IMR-90 (cell line): Measurements from ENCODE around the gene MTA3. TPM values are rescaled to one million over a fixed set of nuclear protein-coding genes. Genes with fewer than 3 reads are reported as not detected.

ENCODE experiments used
- ATAC-seq: fragments of 200-7000 bp; cut with Tn5 transposase; 2 replicates; pipeline ENCODE4 v1.9.1; 2020; ENCODE audit warnings: low read depth, mild to moderate bottlenecking, moderate library complexity
- BruUV-seq: library from RNA; stranded (reverse); fragments of 400-500 nt; replicated peaks from 2 replicates; lab custom pipeline; 2021; lab: Mats Ljungman, UMichigan
- CTCF ChIA-PET: fragments of 300-600 bp; formaldehyde crosslinking; extraction: SDS; loops from one replicate; lab custom pipeline; 2021; ENCODE audit warnings: antibody characterized with exemption; lab: Yijun Ruan, JAX
- POLR2A ChIA-PET: fragments of 300-600 bp; sonication (Branson Sonifier 250); formaldehyde crosslinking; loops from one replicate; lab custom pipeline; 2022; ENCODE audit warnings: antibody characterized with exemption; ENCODE audit not compliant: unreplicated experiment; lab: Charles Lee
- DNase-seq: peaks from one replicate; pipeline ENCODE4 v3.0.0; 2013
- H2AFZ ChIP-seq: replicated peaks from 2 replicates; pipeline ENCODE3; 2013; ENCODE audit warnings: low read length, mild to moderate bottlenecking; ENCODE audit not compliant: poor library complexity
- H2AK5ac ChIP-seq: 2 replicates; pipeline ENCODE4 v1.6.1; 2013; ENCODE audit warnings: low read depth, low read length, inconsistent platforms
- H2AK9ac ChIP-seq: replicated peaks from 2 replicates; pipeline ENCODE3; 2013; ENCODE audit warnings: mild to moderate bottlenecking, low read depth, low read length, moderate library complexity; ENCODE audit not compliant: poor library complexity
- H2BK120ac ChIP-seq: 2 replicates; pipeline ENCODE4 v1.6.1; 2013; ENCODE audit warnings: low read depth, low read length, inconsistent platforms
- H2BK15ac ChIP-seq: 3 replicates; pipeline ENCODE4 v1.6.1; 2013; ENCODE audit warnings: low read depth, low read length, inconsistent platforms
- H2BK20ac ChIP-seq: 2 replicates; pipeline ENCODE4 v1.6.1; 2013; ENCODE audit warnings: low read depth, mild to moderate bottlenecking, inconsistent platforms, low read length, moderate library complexity
- H2BK5ac ChIP-seq: 2 replicates; pipeline ENCODE4 v1.6.1; 2013; ENCODE audit warnings: mild to moderate bottlenecking, low read depth, low read length, inconsistent platforms; ENCODE audit not compliant: poor library complexity, severe bottlenecking
- H3K14ac ChIP-seq: replicated peaks from 2 replicates; pipeline ENCODE4 v1.6.1; 2013; ENCODE audit warnings: low read depth, low read length, inconsistent platforms
- H3K18ac ChIP-seq: 2 replicates; pipeline ENCODE4 v1.6.1; 2013; ENCODE audit warnings: low read depth, low read length, control low read depth
- H3K23ac ChIP-seq: 2 replicates; pipeline ENCODE4 v1.6.1; 2013; ENCODE audit warnings: low read depth, low read length, inconsistent platforms
- H3K27ac ChIP-seq: 2 replicates; pipeline ENCODE4 v1.5.1; 2013; ENCODE audit warnings: mild to moderate bottlenecking, control low read depth, low read length; ENCODE audit not compliant: insufficient read depth
- H3K27me3 ChIP-seq: 2 replicates; pipeline ENCODE4 v1.6.1; 2013; ENCODE audit warnings: low read length; ENCODE audit not compliant: control insufficient read depth, insufficient read depth
- H3K36me3 ChIP-seq: 2 replicates; pipeline ENCODE4 v1.6.1; 2013; ENCODE audit warnings: low read length, mixed read lengths; ENCODE audit not compliant: control insufficient read depth, insufficient read depth
- H3K4ac ChIP-seq: 2 replicates; pipeline ENCODE4 v1.6.1; 2013; ENCODE audit warnings: low read depth, low read length, inconsistent platforms
- H3K4me1 ChIP-seq: 2 replicates; pipeline ENCODE4 v1.6.1; 2013; ENCODE audit warnings: low read length, mixed read lengths; ENCODE audit not compliant: control insufficient read depth, insufficient read depth
- H3K4me2 ChIP-seq: 2 replicates; pipeline ENCODE4 v1.6.1; 2013; ENCODE audit warnings: low read depth, mild to moderate bottlenecking, control low read depth, low read length, moderate library complexity
- H3K4me3 ChIP-seq: 2 replicates; pipeline ENCODE4 v1.5.1; 2013; ENCODE audit warnings: low read depth, mild to moderate bottlenecking, control low read depth, low read length, moderate library complexity; ENCODE audit not compliant: insufficient read depth
- H3K56ac ChIP-seq: 2 replicates; pipeline ENCODE4 v1.6.1; 2013; ENCODE audit warnings: low read length, inconsistent platforms; ENCODE audit not compliant: insufficient read depth; ENCODE audit errors: extremely low read depth
- H3K79me1 ChIP-seq, 2 experiments: 2 replicates each; pipeline ENCODE4 v1.6.1; 2013; ENCODE audit warnings: low read length in 2 of 2, inconsistent platforms in 1 of 2, low read depth in 1 of 2
- H3K9ac ChIP-seq: 2 replicates; pipeline ENCODE4 v1.6.1; 2013; ENCODE audit warnings: low read depth, low read length, control low read depth
- H3K9me1 ChIP-seq: 2 replicates; pipeline ENCODE4 v1.6.1; 2013; ENCODE audit warnings: low read length, inconsistent platforms; ENCODE audit not compliant: insufficient read depth
- H3K9me3 ChIP-seq: 2 replicates; pipeline ENCODE4 v1.6.1; 2013; ENCODE audit warnings: low read length; ENCODE audit not compliant: control insufficient read depth, insufficient read depth
- H4K20me1 ChIP-seq: 2 replicates; pipeline ENCODE4 v1.6.1; 2013; ENCODE audit warnings: low read length, inconsistent platforms; ENCODE audit not compliant: insufficient read depth
- H4K5ac ChIP-seq: 2 replicates; pipeline ENCODE4 v1.6.1; 2013; ENCODE audit warnings: mild to moderate bottlenecking, low read depth, low read length, control low read depth
- H4K8ac ChIP-seq, 2 experiments: 2 replicates each; pipeline ENCODE4 v1.6.1; 2013; ENCODE audit warnings: low read depth in 2 of 2, low read length in 2 of 2, control low read depth in 1 of 2, inconsistent platforms in 1 of 2
- H4K91ac ChIP-seq: 2 replicates; pipeline ENCODE4 v1.6.1; 2013; ENCODE audit warnings: low read depth, low read length, inconsistent platforms; ENCODE audit not compliant: insufficient read depth
- BHLHE40 ChIP-seq: fragments of 150-350 bp; IDR thresholded peaks from 2 replicates; pipeline ENCODE4 v1.6.1; 2016; ENCODE audit warnings: mild to moderate bottlenecking, low read depth, low read length
- CEBPB ChIP-seq: IDR thresholded peaks from 2 replicates; pipeline ENCODE4 v1.6.1; 2012; ENCODE audit warnings: low read depth, low read length, improper control_type of control experiment
- FOS ChIP-seq: fragments of 150-350 bp; IDR thresholded peaks from 2 replicates; pipeline ENCODE4 v1.6.1; 2016; ENCODE audit warnings: low read depth, low read length
- MAZ ChIP-seq: IDR thresholded peaks from 2 replicates; pipeline ENCODE4 v1.6.1; 2012; ENCODE audit warnings: low read depth, mild to moderate bottlenecking, low read length, improper control_type of control experiment, moderate library complexity, borderline replicate concordance
- SMC3 ChIP-seq: fragments of 150-350 bp; IDR thresholded peaks from 2 replicates; pipeline ENCODE4 v1.6.1; 2016; ENCODE audit warnings: low read depth, mild to moderate bottlenecking, antibody characterized with exemption, low read length, moderate library complexity
- USF2 ChIP-seq: fragments of 150-350 bp; IDR thresholded peaks from 2 replicates; pipeline ENCODE4 v1.6.1; 2017; ENCODE audit warnings: mild to moderate bottlenecking, antibody characterized with exemption, low read length, low read depth
- WGBS, 2 experiments: methylation state at CpG; one replicate each; pipeline versions ENCODE4 v1.1.5 to v1.1.7; 2013; ENCODE audit warnings: missing lambda C conversion rate in 2 of 2; ENCODE audit not compliant: insufficient read length in 1 of 2; ENCODE audit errors: extremely low coverage in 2 of 2; 5-methylcytosine and 5-hydroxymethylcytosine counted together
- dilution Hi-C: fragments of 300-500 bp; cut with HindIII; formaldehyde crosslinking; loops from one replicate; pipeline ENCODE4 v1.14.3; 2018; ENCODE audit warnings: low sequenced_read_pairs; ENCODE audit not compliant: unreplicated experiment
- in situ Hi-C: fragments of 300-500 bp; cut with MboI; formaldehyde crosslinking; loops from 3 replicates; pipeline ENCODE4 v1.14.3; 2019; ENCODE audit warnings: low sequenced_read_pairs, inconsistent platforms, mixed read lengths
- intact Hi-C: fragments of 100-400 bp; cut with micrococcal nuclease; formaldehyde crosslinking; loops from 2 replicates; pipeline ENCODE4 v1.10.0; 2022
- polyA plus RNA-seq, 3 experiments: library from polyadenylated mRNA; depleted of rRNA; stranded (reverse); fragments of >200 nt; gene quantifications; 2 replicates each; pipeline ENCODE4 v1.2.3, GENCODE V29; 2012; ENCODE audit warnings: low replicate concordance in 1 of 3
- total RNA-seq: library from RNA; depleted of rRNA; stranded (reverse); fragments of >200 nt; gene quantifications from 2 replicates; pipeline ENCODE4 v1.2.3, GENCODE V29; 2012
- TF ChIP-seq, protein P1 (sequence below): conservative IDR thresholded peaks from 2 replicates; pipeline ENCODE4 v1.5.1; 2012; ENCODE audit warnings: mild to moderate bottlenecking, low read depth, low read length, improper control_type of control experiment

Gene MTA3
- total and polyA plus RNA-seq, 2 of the 4 experiments (the other 2 are of a cell fraction) = 31.9 to 34.3 TPM

GRCh38 chr2:42673989-42674579 lies 105.7 kb downstream of the MTA3 start:
- H3K4me1 ChIP-seq = no peaks in the 10 kb centered on the region
- H4K5ac ChIP-seq = no peak overlapping the region
- POLR2A ChIA-PET = no interaction called here
- no peak for DNase-seq
- no TSS peak for BruUV-seq
- no CpG with 5 or more reads among the region's 1 CpG for WGBS, 2 experiments
- no peak overlapping the region for H2AK5ac ChIP-seq
- H4K20me1 ChIP-seq = 0 out of 2 replicates have a peak, but pooled peaks cover 4% of the 10 kb centered on the region
- H3K9me1 ChIP-seq = no peaks in the 10 kb centered on the region
- H2BK20ac ChIP-seq = no peak overlapping the region
- H3K14ac ChIP-seq = no peak overlapping the region
- ATAC-seq = no peak
- H3K9me3 ChIP-seq = no peaks in the 10 kb centered on the region
- no peak overlapping the region for H2AFZ ChIP-seq
- peaks cover 3 to 9% of the 10 kb centered on the region in 2 experiments; a peak in 2 of 4 replicates for H3K79me1 ChIP-seq
- no peak overlapping the region for H4K8ac ChIP-seq
- H2BK120ac ChIP-seq = no peak overlapping the region
- no peak overlapping the region for H4K91ac ChIP-seq
- no peak overlapping the region for H3K4me3 ChIP-seq
- in situ Hi-C loops (loop anchor here (25.0 kb wide), 1 partner anchor 812 kb away; no protein-coding TSS in a partner anchor), dilution Hi-C loops (no loop called here), intact Hi-C loops (no loop called here)
- no peak overlapping the region for H3K27ac ChIP-seq
- no peak overlapping the region for H3K9ac ChIP-seq
- CTCF ChIA-PET = interaction anchor here (0.6 kb wide), 1 partner anchor 34 kb away, joined by 4 read pairs; no protein-coding TSS in a partner anchor
- H3K36me3 ChIP-seq = no peaks in the 10 kb centered on the region
- no peaks in the 10 kb centered on the region for H3K27me3 ChIP-seq
- no peak overlapping the region for H3K56ac ChIP-seq
- no peak overlapping the region for H3K4ac ChIP-seq
- no peak overlapping the region for H2BK5ac ChIP-seq
- H2BK15ac ChIP-seq = no peak overlapping the region
- H3K23ac ChIP-seq = no peak overlapping the region
- H2AK9ac ChIP-seq = no peak overlapping the region
- TF ChIP-seq, protein P1, sequence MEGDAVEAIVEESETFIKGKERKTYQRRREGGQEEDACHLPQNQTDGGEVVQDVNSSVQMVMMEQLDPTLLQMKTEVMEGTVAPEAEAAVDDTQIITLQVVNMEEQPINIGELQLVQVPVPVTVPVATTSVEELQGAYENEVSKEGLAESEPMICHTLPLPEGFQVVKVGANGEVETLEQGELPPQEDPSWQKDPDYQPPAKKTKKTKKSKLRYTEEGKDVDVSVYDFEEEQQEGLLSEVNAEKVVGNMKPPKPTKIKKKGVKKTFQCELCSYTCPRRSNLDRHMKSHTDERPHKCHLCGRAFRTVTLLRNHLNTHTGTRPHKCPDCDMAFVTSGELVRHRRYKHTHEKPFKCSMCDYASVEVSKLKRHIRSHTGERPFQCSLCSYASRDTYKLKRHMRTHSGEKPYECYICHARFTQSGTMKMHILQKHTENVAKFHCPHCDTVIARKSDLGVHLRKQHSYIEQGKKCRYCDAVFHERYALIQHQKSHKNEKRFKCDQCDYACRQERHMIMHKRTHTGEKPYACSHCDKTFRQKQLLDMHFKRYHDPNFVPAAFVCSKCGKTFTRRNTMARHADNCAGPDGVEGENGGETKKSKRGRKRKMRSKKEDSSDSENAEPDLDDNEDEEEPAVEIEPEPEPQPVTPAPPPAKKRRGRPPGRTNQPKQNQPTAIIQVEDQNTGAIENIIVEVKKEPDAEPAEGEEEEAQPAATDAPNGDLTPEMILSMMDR = no peak
- TF ChIP-seq SMC3 (no peak), CEBPB (no peak), BHLHE40 (no peak), USF2 (no peak), FOS (no peak), MAZ (no peak)
- no peak overlapping the region for H3K18ac ChIP-seq
- H3K4me2 ChIP-seq = no peak overlapping the region
